Right lobe of liver (tissue), 6 donors: Measurements from ENCODE around the gene RASGRP1. TPM values are rescaled to one million over a fixed set of nuclear protein-coding genes. Genes with fewer than 3 reads are reported as not detected.
"Not testable (repeated sequence)": the region's sequence is repeated elsewhere in the genome, so short reads cannot be mapped to it uniquely, and the experiment has no call there.

ENCODE experiments used
- ATAC-seq, 4 donors: fragments of 200-7000 bp; cut with Tn5 transposase; one replicate each; pipeline ENCODE4 v1.9.1; 2020; ENCODE audit warnings: mild to moderate bottlenecking in 4 of 4, moderate library complexity in 4 of 4
- DNase-seq, 3 donors: peaks; one replicate each; pipeline ENCODE4 v3.0.0-alpha.2; 2020
- H3K27ac ChIP-seq, 3 donors: fragments of 200-600 bp; one replicate each; pipeline ENCODE4 v1.8.0; 2022
- H3K27me3 ChIP-seq, 2 donors: fragments of 200-600 bp; one replicate each; pipeline ENCODE4 v1.8.0; 2022
- H3K36me3 ChIP-seq, 4 donors: fragments of 200-600 bp; sonication (generic) in 1 of 4; one replicate each; pipeline versions ENCODE4 v1.5.1 to v1.8.0; 2017 to 2022; ENCODE audit warnings: control low read depth in 1 of 4
- H3K4me1 ChIP-seq, 4 donors: fragments of 200-600 bp; sonication (generic) in 1 of 4; one replicate each; pipeline versions ENCODE4 v1.5.1 to v1.8.0; 2017 to 2022; ENCODE audit warnings: control low read depth in 1 of 4
- H3K4me3 ChIP-seq, 3 donors: fragments of 200-600 bp; one replicate each; pipeline ENCODE4 v1.8.0; 2022
- H3K9me3 ChIP-seq, 4 donors: fragments of 200-600 bp; sonication (generic) in 1 of 4; one replicate each; pipeline versions ENCODE4 v1.5.1 to v1.8.0; 2017 to 2022; ENCODE audit warnings: control low read depth in 1 of 4
- CTCF ChIP-seq, 4 donors: fragments of 200-600 bp in 3 of 4; fragments of 450-650 bp in 1 of 4; IDR thresholded peaks; one replicate each; pipeline versions ENCODE4 v1.5.1 to v1.8.0; 2016 to 2022; ENCODE audit warnings: antibody characterized with exemption in 4 of 4, mild to moderate bottlenecking in 2 of 4
- POLR2A ChIP-seq: fragments of 450-650 bp; IDR thresholded peaks from one replicate; pipeline ENCODE4 v1.6.1; 2017; ENCODE audit warnings: antibody characterized with exemption, mild to moderate bottlenecking
- WGBS: methylation state at CpG from one replicate; pipeline ENCODE4 v1.1.6; 2018; ENCODE audit warnings: low coverage, low lambda C conversion rate; ENCODE audit not compliant: insufficient coverage; ENCODE audit errors: missing lambda C conversion rate; 5-methylcytosine and 5-hydroxymethylcytosine counted together
- intact Hi-C, 2 donors: fragments of 100-400 bp; cut with DNase I; formaldehyde crosslinking; loops; one replicate each; pipeline versions ENCODE4 v1.11.2 to v1.14.1; 2022
- total RNA-seq, 6 experiments: library from RNA; depleted of rRNA in 2 of 6; stranded (reverse); fragments of >200 nt in 2 of 6; fragmentation: NEBNext Ultra II Directional in 3 of 6; extraction: Animal tissue kit (Norgen Biotek cat#: 25700) in 3 of 6; gene quantifications; one replicate each; pipeline versions ENCODE4 v1.1.0 to v1.2.4, GENCODE V29; 2016 to 2023
- donor health status: DM: no; HTN: yes; CAD: no.
- donor health status: DM: no; HTN: no; CAD: no.
- donor health status: DM: no; HTN: no; CAD: no.
- donor health status: DM: no; HTN: yes; CAD: no.
- donor health status: DM: no; HTN: yes; CAD: no.

RASGRP1 gene
- total RNA-seq, 6 experiments from 2014 or later: 0.11 to 0.64 (median 0.32) TPM

GRCh38 chr15:38597219-38597800, 32.7 kb upstream of the RASGRP1 start:
- TF ChIP-seq CTCF (IDR thresholded peaks at IDR 0.05) (no peak), POLR2A (no peak)
- no peaks in the 10 kb centered on the region for H3K36me3 ChIP-seq
- DNase-seq: no peak
- intact Hi-C loops: no loop called here
- WGBS: 32% methylated on average over 2 of the region's 3 CpGs
- no peak overlapping the region for H3K27ac ChIP-seq
- no peaks in the 10 kb centered on the region for H3K9me3 ChIP-seq
- ATAC-seq: no peak
- H3K27me3 ChIP-seq: no peaks in the 10 kb centered on the region
- no peak overlapping the region for H3K4me3 ChIP-seq
- H3K4me1 ChIP-seq: no peaks in the 10 kb centered on the region

GRCh38 chr15:38593524-38593923, 28.9 kb upstream of the RASGRP1 start:
- no peak for TF ChIP-seq CTCF (IDR thresholded peaks at IDR 0.05)
- no peak for TF ChIP-seq POLR2A
- Histone ChIP-seq H3K27me3 (no peaks in the 10 kb centered on the region), H3K9me3 (no peaks in the 10 kb centered on the region), H3K4me1 (no peaks in the 10 kb centered on the region), H3K27ac (no peak overlapping the region), H3K4me3 (no peak overlapping the region), H3K36me3 (no peaks in the 10 kb centered on the region)
- intact Hi-C loops: no loop called here
- ATAC-seq (no peak), DNase-seq (no peak)
- 27% methylated on average over 4 of the region's 4 CpGs for WGBS

GRCh38 chr15:38589502-38589901, 24.9 kb upstream of the RASGRP1 start:
- Histone ChIP-seq H3K27me3 (no peaks in the 10 kb centered on the region), H3K4me1 (no peaks in the 10 kb centered on the region), H3K9me3 (no peaks in the 10 kb centered on the region), H3K27ac (no peak overlapping the region), H3K36me3 (no peaks in the 10 kb centered on the region), H3K4me3 (no peak overlapping the region)
- DNase-seq: no peak
- ATAC-seq: no peak
- intact Hi-C loops: no loop called here
- 32% methylated on average over 4 of the region's 4 CpGs for WGBS
- TF ChIP-seq POLR2A (no peak), CTCF (IDR thresholded peaks at IDR 0.05) (no peak)

- DNase-seq (no peak), ATAC-seq (no peak)
- intact Hi-C loops: no loop called here
- WGBS: 37% methylated on average over 3 of the region's 3 CpGs
- Histone ChIP-seq H3K27ac (no peak overlapping the region), H3K27me3 (no peaks in the 10 kb centered on the region), H3K4me1 (no peaks in the 10 kb centered on the region), H3K4me3 (no peak overlapping the region), H3K36me3 (no peaks in the 10 kb centered on the region), H3K9me3 (no peaks in the 10 kb centered on the region)
- TF ChIP-seq CTCF (IDR thresholded peaks at IDR 0.05): no peak
- TF ChIP-seq POLR2A: no peak
These were observed 24.1 kb upstream of the RASGRP1 start for GRCh38 chr15:38588672-38589071.

GRCh38 chr15:38587214-38587613, 22.6 kb upstream of the RASGRP1 start:
- Histone ChIP-seq H3K9me3 (no peaks in the 10 kb centered on the region), H3K27me3 (no peaks in the 10 kb centered on the region), H3K4me1 (no peaks in the 10 kb centered on the region), H3K27ac (no peak overlapping the region), H3K4me3 (no peak overlapping the region), H3K36me3 (no peaks in the 10 kb centered on the region)
- TF ChIP-seq CTCF (IDR thresholded peaks at IDR 0.05) (no peak), POLR2A (no peak)
- no peak for DNase-seq
- ATAC-seq: peak in 1 of 4 donors; percentile 24
- intact Hi-C loops: no loop called here
- 69% methylated on average over 5 of the region's 6 CpGs for WGBS

- DNase-seq, intact Hi-C loops, H3K36me3 ChIP-seq, H3K27me3 ChIP-seq, H3K4me1 ChIP-seq, ATAC-seq, H3K9me3 ChIP-seq, H3K27ac ChIP-seq, H3K4me3 ChIP-seq: not testable (repeated sequence)
- WGBS: 79% methylated on average over 2 of the region's 2 CpGs
These were observed 21.4 kb upstream of the RASGRP1 start for GRCh38 chr15:38586005-38586404.
